ENCODE results near the gene MUSTN1. TPM values are rescaled to one million over a fixed set of nuclear protein-coding genes. Genes with fewer than 3 reads are reported as not detected.

MUSTN1 gene
- total RNA-seq, 1 experiment from 2014 or later = 0.49 TPM

GRCh38 chr3:52829906-52830463, 4.8 kb downstream of the MUSTN1 start:
- no peak for TF ChIP-seq SIN3A (IDR thresholded peaks at IDR 0.05; ENCODE audit: borderline replicate concordance, insufficient read depth, low read depth, low read length)
- no peak for TF ChIP-seq REST (IDR thresholded peaks at IDR 0.05; ENCODE audit: insufficient read depth in 1 of 2, low read depth in 2 of 2, low read length in 1 of 2)
- TF ChIP-seq POLR2AphosphoS5 (IDR thresholded peaks at IDR 0.05; ENCODE audit: low read depth, low read length) = no peak
- TF ChIP-seq CTCF (IDR thresholded peaks at IDR 0.05) = no peak
- ATAC-seq (no peak), DNase-seq (ENCODE audit: low read depth, low spot score) (no peak)
- Histone ChIP-seq H3K9me3 (ENCODE audit: control insufficient read depth, insufficient read depth, low read depth, low read length) (no peaks in the 10 kb centered on the region), H3K27me3 (ENCODE audit: control insufficient read depth, insufficient read depth, low read length) (no peaks in the 10 kb centered on the region), H3K36me3 (ENCODE audit: control insufficient read depth, insufficient read depth, low read length) (no peaks in the 10 kb centered on the region), H3K27ac (ENCODE audit: low read length) (no peak overlapping the region), H3K4me3 (ENCODE audit: low read depth in 2 of 2, low read length in 2 of 2) (no peak overlapping the region), H3K4me1 (ENCODE audit: control insufficient read depth, insufficient read depth, low read length) (peaks cover 6% of the 10 kb centered on the region)
- CTCF ChIA-PET = no interaction called here
- POLR2A ChIA-PET = no interaction called here
- in situ Hi-C loops (cut with HindIII; ENCODE audit: low pct_unique_long_range_greater_than_20kb, low sequenced_read_pairs) (no loop called here), intact Hi-C loops (cut with micrococcal nuclease; ENCODE audit: unreplicated experiment) (loop anchor here (10.0 kb wide), 1 partner anchor 85 kb away; no protein-coding TSS in a partner anchor)
- no TSS peak for BruUV-seq (replicated peaks)

DNA sequence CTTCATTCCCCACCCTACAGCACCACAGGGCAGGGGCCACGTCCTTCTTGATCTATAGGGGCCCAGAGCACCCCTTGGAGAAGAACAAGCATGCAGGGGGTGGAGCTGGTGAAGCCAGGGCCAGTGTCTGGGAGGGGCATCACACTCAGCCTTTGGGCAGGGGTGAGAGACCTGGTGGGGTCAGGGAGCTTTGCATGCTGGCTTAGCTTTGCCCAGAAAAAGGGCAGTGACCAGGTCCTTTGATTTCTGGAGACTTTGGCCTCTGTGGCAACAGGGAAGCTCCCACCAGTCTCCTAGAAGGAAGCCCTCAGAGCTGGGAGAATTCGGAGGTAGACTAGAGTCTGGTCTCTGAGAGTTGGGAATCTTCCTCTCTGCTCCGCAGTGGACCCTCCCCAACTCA, 5.3 kb downstream of the MUSTN1 start:
- Histone ChIP-seq H3K36me3 (ENCODE audit: control insufficient read depth, insufficient read depth, low read length) (no peaks in the 10 kb centered on the region), H3K9me3 (ENCODE audit: control insufficient read depth, insufficient read depth, low read depth, low read length) (no peaks in the 10 kb centered on the region), H3K4me3 (ENCODE audit: low read depth in 2 of 2, low read length in 2 of 2) (no peak overlapping the region), H3K27me3 (ENCODE audit: control insufficient read depth, insufficient read depth, low read length) (no peaks in the 10 kb centered on the region), H3K4me1 (ENCODE audit: control insufficient read depth, insufficient read depth, low read length) (peaks cover 6% of the 10 kb centered on the region), H3K27ac (ENCODE audit: low read length) (no peak overlapping the region)
- no TSS peak for BruUV-seq (replicated peaks)
- TF ChIP-seq CTCF (IDR thresholded peaks at IDR 0.05) (no peak), REST (IDR thresholded peaks at IDR 0.05; ENCODE audit: insufficient read depth in 1 of 2, low read depth in 2 of 2, low read length in 1 of 2) (no peak), TCF7L2 (IDR thresholded peaks at IDR 0.05; ENCODE audit: low read depth, low read length) (no peak), POLR2AphosphoS5 (IDR thresholded peaks at IDR 0.05; ENCODE audit: low read depth, low read length) (no peak), SIN3A (IDR thresholded peaks at IDR 0.05; ENCODE audit: borderline replicate concordance, insufficient read depth, low read depth, low read length) (no peak)
- DNase-seq (ENCODE audit: low read depth, low spot score) (no peak), ATAC-seq (no peak)
- POLR2A ChIA-PET = no interaction called here
- intact Hi-C loops (cut with micrococcal nuclease; ENCODE audit: unreplicated experiment) = loop anchor here (10.0 kb wide), 1 partner anchor 85 kb away; no protein-coding TSS in a partner anchor
- in situ Hi-C loops (cut with HindIII; ENCODE audit: low pct_unique_long_range_greater_than_20kb, low sequenced_read_pairs) = no loop called here
- CTCF ChIA-PET = no interaction called here
